Measurements from ENCODE around the gene ARMC8.

DNA sequence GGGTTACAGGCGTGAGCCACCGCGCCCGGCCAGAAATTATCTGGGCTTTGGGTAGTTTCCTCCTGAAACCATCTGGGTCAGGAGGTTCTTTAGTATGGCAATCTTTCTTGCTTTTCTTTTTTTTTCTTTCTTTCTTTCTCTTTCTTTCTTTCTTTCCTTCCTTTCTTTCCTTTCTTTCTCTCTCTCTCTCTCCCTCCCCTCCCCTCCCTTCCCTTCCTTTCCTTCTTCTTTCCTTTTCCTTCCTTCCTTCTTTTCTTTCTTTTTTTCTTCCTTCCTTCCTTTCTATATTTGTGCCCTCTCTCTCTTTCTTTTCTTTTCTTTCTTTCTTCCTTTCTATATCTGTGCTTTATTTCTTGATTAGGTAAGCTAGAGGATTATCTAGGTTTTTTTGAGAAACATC lies 29.4 kb upstream of the ARMC8 start:
- no peak for TF ChIP-seq CTCF (IDR thresholded peaks at IDR 0.05)
- TF ChIP-seq POLR2A (IDR thresholded peaks at IDR 0.05): no peak
- no peak for TF ChIP-seq POLR2AphosphoS5 (IDR thresholded peaks at IDR 0.05)

Data from stomach (tissue), 4 donors.